ENCODE data around the gene CENPV.

The CENPV gene

DNA sequence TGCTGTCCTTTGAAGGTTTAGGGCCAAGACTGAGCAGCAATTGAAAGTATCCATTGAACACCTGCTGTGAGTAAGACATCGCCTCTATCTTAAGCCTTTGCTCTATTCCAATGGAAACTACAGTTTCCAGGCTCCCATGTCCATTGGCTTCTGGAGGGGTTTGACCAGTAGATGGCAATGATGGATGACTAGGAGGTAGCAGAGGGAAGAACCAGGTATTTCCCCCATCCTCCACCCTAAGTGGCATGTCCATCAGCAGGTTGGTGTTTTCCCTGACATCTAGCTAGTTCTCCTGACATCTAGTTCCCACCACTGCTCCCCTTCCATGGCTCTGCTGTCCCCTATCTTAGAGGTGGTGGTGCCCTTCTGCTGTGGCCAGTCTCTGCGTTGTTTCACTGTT lies 58.7 kb downstream of the CENPV start:
- TF ChIP-seq, protein P1, sequence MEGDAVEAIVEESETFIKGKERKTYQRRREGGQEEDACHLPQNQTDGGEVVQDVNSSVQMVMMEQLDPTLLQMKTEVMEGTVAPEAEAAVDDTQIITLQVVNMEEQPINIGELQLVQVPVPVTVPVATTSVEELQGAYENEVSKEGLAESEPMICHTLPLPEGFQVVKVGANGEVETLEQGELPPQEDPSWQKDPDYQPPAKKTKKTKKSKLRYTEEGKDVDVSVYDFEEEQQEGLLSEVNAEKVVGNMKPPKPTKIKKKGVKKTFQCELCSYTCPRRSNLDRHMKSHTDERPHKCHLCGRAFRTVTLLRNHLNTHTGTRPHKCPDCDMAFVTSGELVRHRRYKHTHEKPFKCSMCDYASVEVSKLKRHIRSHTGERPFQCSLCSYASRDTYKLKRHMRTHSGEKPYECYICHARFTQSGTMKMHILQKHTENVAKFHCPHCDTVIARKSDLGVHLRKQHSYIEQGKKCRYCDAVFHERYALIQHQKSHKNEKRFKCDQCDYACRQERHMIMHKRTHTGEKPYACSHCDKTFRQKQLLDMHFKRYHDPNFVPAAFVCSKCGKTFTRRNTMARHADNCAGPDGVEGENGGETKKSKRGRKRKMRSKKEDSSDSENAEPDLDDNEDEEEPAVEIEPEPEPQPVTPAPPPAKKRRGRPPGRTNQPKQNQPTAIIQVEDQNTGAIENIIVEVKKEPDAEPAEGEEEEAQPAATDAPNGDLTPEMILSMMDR (IDR thresholded peaks at IDR 0.05; ENCODE audit: poor library complexity, severe bottlenecking): no peak
- H3K9me3 ChIP-seq (ENCODE audit: severe bottlenecking): no peaks in the 10 kb centered on the region
- ATAC-seq (ENCODE audit: low read depth) (no peak), DNase-seq (ENCODE audit: low spot score) (no peak)
- H3K4me3 ChIP-seq (ENCODE audit: severe bottlenecking): no peak overlapping the region
- H3K4me1 ChIP-seq (ENCODE audit: insufficient read depth, poor library complexity, severe bottlenecking): peaks cover 5% of the 10 kb centered on the region
- no peaks in the 10 kb centered on the region for H3K36me3 ChIP-seq (ENCODE audit: low read depth)
- H3K27me3 ChIP-seq (ENCODE audit: insufficient read depth, poor library complexity, severe bottlenecking): no peaks in the 10 kb centered on the region
- no peak overlapping the region for H3K27ac ChIP-seq (ENCODE audit: poor library complexity, severe bottlenecking)

DNA sequence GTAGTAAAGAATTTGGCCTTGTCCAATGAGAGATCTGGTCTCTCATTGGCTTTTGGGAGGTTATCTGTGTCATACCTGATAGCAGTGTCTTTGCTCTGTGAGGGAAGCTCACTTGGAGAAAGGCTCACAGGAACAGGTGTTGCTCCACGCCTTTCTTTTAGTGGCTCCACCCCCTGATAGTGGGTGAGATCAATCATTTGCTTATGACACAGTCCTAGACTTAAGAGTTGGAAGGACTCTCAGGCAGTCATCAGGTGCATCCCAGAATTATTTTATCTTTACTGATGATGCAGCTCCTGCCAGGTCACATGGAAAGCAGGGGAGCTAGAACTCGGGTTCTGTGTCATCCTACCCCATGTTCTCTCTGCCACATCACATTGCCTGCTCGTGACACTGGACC lies 59.3 kb downstream of the CENPV start:
- Histone ChIP-seq H3K4me3 (ENCODE audit: severe bottlenecking) (no peak overlapping the region), H3K27ac (ENCODE audit: poor library complexity, severe bottlenecking) (no peak overlapping the region), H3K9me3 (ENCODE audit: severe bottlenecking) (no peaks in the 10 kb centered on the region), H3K4me1 (ENCODE audit: insufficient read depth, poor library complexity, severe bottlenecking) (peaks cover 10% of the 10 kb centered on the region), H3K27me3 (ENCODE audit: insufficient read depth, poor library complexity, severe bottlenecking) (no peaks in the 10 kb centered on the region), H3K36me3 (ENCODE audit: low read depth) (no peaks in the 10 kb centered on the region)
- ATAC-seq (ENCODE audit: low read depth) (no peak), DNase-seq (ENCODE audit: low spot score) (no peak)
- TF ChIP-seq, protein P1 (IDR thresholded peaks at IDR 0.05; ENCODE audit: poor library complexity, severe bottlenecking): no peak

Data from RWPE2 (cell line).